Bronchial epithelial cell (primary cell): ENCODE results near the gene ST8SIA5. TPM values are rescaled to one million over a fixed set of nuclear protein-coding genes. Genes with fewer than 3 reads are reported as not detected.

Experiments
- DNase-seq: peaks from one replicate; pipeline ENCODE4 v3.0.0-alpha.2; 2010; ENCODE audit warnings: low read depth
- FAIRE-seq: peaks from 2 replicates; lab custom pipeline; 2011; peaks lifted over from hg19 to GRCh38; lab: Jason Lieb, UNC
- H3K27me3 ChIP-seq: 2 replicates; pipeline ENCODE4 v1.5.1; 2011; ENCODE audit warnings: low read length; ENCODE audit not compliant: control insufficient read depth, insufficient read depth
- H3K36me3 ChIP-seq: 2 replicates; pipeline ENCODE4 v1.5.1; 2011; ENCODE audit warnings: low read length; ENCODE audit not compliant: control insufficient read depth, insufficient read depth
- H3K4me3 ChIP-seq: 2 replicates; pipeline ENCODE4 v1.5.1; 2011; ENCODE audit warnings: mild to moderate bottlenecking, low read depth, low read length, control low read depth
- CTCF ChIP-seq: IDR thresholded peaks from 2 replicates; pipeline ENCODE4 v1.5.1; 2011; ENCODE audit warnings: mild to moderate bottlenecking, moderate library complexity, low read length, control low read depth, inconsistent platforms; ENCODE audit not compliant: insufficient read depth, severe bottlenecking
- total RNA-seq: library from RNA; depleted of rRNA; stranded (reverse); fragments of >200 nt; gene quantifications from 2 replicates; pipeline ENCODE4 v1.2.1, GENCODE V29; 2014

Gene ST8SIA5
- total RNA-seq, 1 donor from 2014 or later: not detected

- H3K27me3 ChIP-seq: no peaks in the 10 kb centered on the region
- no peak overlapping the region for H3K4me3 ChIP-seq
- FAIRE-seq (no peak), DNase-seq (no peak)
- TF ChIP-seq CTCF: no peak
- no peaks in the 10 kb centered on the region for H3K36me3 ChIP-seq
Observed at GRCh38 chr18:46731316-46731715, 25.5 kb downstream of the ST8SIA5 start.

DNA sequence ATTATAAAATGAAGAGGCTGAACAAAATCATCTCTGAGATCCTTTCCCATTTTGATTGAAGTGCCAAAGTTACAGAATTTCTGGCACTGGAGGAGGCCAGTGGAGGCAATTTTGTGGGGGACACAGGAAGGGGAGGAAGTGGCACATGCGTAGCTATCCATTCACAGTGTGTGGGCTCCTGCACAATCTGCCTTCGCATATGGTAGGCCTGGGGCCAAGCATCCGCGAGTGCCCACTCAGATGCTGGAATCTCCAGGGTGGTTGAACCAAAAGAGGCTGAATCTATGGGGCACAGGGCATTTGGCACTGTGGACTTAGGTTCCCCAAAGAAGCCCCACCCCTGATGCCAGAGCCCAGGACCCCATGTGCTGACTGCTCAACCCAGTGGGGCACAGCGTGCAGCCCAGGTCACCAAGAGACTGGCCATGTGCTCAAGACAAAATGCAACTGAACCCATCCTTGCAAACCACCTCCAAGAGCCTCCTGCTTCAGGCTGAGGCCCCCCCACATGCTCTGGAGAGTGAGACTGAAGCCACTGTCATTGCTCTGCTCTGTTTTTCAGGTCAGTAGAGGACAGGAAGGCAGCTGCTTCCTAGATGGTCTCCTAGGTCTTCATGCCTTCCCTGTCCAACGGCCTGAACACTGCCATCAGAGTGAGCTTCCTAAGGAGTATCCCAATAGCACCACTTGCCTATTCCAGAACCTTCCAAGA lies 28.5 kb downstream of the ST8SIA5 start:
- Histone ChIP-seq H3K36me3 (no peaks in the 10 kb centered on the region), H3K4me3 (no peak overlapping the region), H3K27me3 (no peaks in the 10 kb centered on the region)
- no peak for TF ChIP-seq CTCF
- FAIRE-seq (no peak), DNase-seq (no peak)

DNA sequence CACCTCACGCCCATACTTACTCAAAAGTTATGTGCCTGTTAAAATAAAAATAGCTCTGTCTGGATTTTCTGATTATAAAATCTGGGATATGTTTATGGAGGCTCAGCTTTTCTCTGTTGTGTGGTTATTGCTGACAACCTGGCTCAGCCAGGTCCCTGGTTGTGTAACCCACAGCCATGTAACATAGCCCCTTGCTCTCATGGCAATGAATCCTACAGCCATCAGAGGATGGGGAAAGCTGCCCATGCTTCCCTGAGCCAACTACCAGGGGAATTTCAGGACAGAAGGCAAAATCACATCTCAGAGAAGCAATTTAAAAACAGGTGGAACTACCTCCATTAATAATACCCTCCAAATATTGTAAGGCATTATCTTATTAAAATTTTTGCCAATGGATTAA lies 29.7 kb downstream of the ST8SIA5 start:
- H3K4me3 ChIP-seq: no peak overlapping the region
- no peak for FAIRE-seq
- TF ChIP-seq CTCF: no peak
- no peaks in the 10 kb centered on the region for H3K36me3 ChIP-seq
- H3K27me3 ChIP-seq: no peaks in the 10 kb centered on the region
- no peak for DNase-seq

DNA sequence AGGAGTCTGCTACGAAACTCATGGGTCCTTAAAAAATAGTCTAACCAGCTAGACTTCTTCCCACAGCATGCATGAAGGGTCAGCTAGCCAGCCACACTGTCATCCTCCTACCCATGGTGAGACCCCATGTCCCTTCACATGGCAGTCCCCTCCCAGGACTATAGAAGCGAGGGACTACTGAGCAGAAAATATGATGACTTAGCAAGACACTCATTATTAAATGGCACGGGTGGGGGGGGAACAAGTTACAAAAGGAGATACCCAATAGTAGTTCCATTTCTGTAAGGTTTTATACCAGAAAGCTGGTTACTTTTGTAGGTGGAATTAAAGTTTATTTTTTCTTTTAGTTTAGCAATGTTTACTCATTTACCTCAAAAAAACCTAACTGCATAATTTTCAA lies 31.5 kb downstream of the ST8SIA5 start:
- H3K36me3 ChIP-seq: no peaks in the 10 kb centered on the region
- no peaks in the 10 kb centered on the region for H3K27me3 ChIP-seq
- DNase-seq: no peak
- H3K4me3 ChIP-seq: no peak overlapping the region
- no peak for TF ChIP-seq CTCF
- FAIRE-seq: no peak

GRCh38 chr18:46723856-46724415 lies 32.9 kb downstream of the ST8SIA5 start:
- FAIRE-seq (no peak), DNase-seq (no peak)
- TF ChIP-seq CTCF: no peak

More at GRCh38 chr18:46723856-46724415, 32.9 kb downstream of the ST8SIA5 start:
- Histone ChIP-seq H3K4me3 (no peak overlapping the region), H3K27me3 (no peaks in the 10 kb centered on the region), H3K36me3 (no peaks in the 10 kb centered on the region)
